Tibial artery (tissue), 4 donors: Measurements from ENCODE around the gene IGF1R.

Experiments used
- DNase-seq, 2 donors: peaks; one replicate each; pipeline ENCODE4 v3.0.0-alpha.2; 2019
- H3K27ac ChIP-seq, 2 donors: fragments of 200-600 bp; sonication (generic) in 1 of 2; 1 replicate in 1 of 2; 2 replicates in 1 of 2; pipeline ENCODE4 v1.5.1; 2018 to 2019; ENCODE audit warnings: mild to moderate bottlenecking in 1 of 2
- H3K27me3 ChIP-seq, 2 donors: fragments of 200-600 bp; sonication (generic) in 1 of 2; one replicate each; pipeline versions ENCODE4 v1.5.1 to v1.6.0; 2016 to 2019
- H3K36me3 ChIP-seq, 3 donors: fragments of 200-600 bp; sonication (generic) in 2 of 3; one replicate each; pipeline ENCODE4 v1.5.1; 2016 to 2019; ENCODE audit warnings: mild to moderate bottlenecking in 2 of 3
- H3K4me1 ChIP-seq, 4 donors: fragments of 200-600 bp; sonication (generic) in 2 of 4; 1 replicate in 3 of 4; 2 replicates in 1 of 4; pipeline ENCODE4 v1.5.1; 2016 to 2019
- H3K4me3 ChIP-seq, 2 donors: fragments of 200-600 bp; sonication (generic) in 1 of 2; 1 replicate in 1 of 2; 2 replicates in 1 of 2; pipeline ENCODE4 v1.5.1; 2018 to 2019; ENCODE audit warnings: mild to moderate bottlenecking in 2 of 2
- H3K9me3 ChIP-seq, 3 donors: fragments of 200-600 bp; sonication (generic) in 1 of 3; one replicate each; pipeline ENCODE4 v1.5.1; 2016 to 2019
- CTCF ChIP-seq, 2 experiments: fragments of 200-600 bp in 1 of 2; fragments of 450-650 bp in 1 of 2; IDR thresholded peaks; one replicate each; pipeline ENCODE4 v1.5.1; 2017 to 2019; ENCODE audit warnings: antibody characterized with exemption in 2 of 2, mild to moderate bottlenecking in 1 of 2, moderate library complexity in 1 of 2
- intact Hi-C: fragments of 100-400 bp; cut with DNase I; formaldehyde crosslinking; loops from one replicate; pipeline ENCODE4 v1.15.0; 2023; ENCODE audit warnings: low total_unique reads

The IGF1R gene

DNA sequence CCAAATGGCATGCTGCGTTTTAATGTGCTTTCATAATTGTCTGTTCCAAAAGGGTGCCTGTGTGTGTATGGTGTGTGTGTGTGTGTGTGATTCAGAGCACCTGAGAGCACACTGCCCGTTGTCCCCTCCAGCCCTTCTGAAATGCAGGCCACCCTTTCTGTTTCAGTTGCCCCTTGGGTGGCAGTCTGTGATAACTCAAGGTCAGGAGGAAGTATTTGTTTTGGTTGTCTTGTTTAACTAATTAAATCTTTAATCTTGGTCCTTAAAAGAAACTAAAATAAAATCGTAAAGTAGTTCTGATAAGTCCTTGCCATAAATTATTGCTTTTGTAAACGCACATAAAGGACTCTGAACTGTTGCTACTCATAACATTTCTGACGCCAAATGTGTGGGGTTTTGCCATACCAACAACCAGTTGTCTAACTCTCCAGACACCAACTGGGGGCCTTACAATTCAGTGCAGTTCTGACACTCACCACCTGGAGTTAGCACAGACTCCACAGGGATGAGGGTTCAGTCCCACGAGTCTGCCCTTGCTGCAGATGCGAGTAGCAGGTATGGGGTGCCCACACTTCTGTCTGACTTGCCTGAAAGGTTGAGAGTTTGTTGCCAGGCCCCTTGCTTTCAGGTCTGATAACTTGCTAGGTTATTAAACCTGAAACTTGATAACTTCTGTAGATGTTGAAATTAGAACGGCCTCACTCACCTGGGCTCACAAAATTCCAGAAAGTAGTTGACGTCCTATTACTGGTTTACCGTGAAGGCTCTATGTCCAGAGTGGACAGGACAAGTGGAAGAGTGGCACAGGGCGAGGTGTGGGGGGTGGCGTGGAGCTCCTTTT, 157.3 kb downstream of the IGF1R start:
- Histone ChIP-seq H3K27me3 (no peaks in the 10 kb centered on the region), H3K4me1 (peaks cover 4 to 93% (median 66%) of the 10 kb centered on the region in 4 donors), H3K4me3 (no peak overlapping the region), H3K27ac (no peak overlapping the region), H3K36me3 (no peaks in the 10 kb centered on the region), H3K9me3 (no peaks in the 10 kb centered on the region)
- TF ChIP-seq CTCF (IDR thresholded peaks at IDR 0.05): no peak
- intact Hi-C loops: no loop called here
- DNase-seq: no peak

DNA sequence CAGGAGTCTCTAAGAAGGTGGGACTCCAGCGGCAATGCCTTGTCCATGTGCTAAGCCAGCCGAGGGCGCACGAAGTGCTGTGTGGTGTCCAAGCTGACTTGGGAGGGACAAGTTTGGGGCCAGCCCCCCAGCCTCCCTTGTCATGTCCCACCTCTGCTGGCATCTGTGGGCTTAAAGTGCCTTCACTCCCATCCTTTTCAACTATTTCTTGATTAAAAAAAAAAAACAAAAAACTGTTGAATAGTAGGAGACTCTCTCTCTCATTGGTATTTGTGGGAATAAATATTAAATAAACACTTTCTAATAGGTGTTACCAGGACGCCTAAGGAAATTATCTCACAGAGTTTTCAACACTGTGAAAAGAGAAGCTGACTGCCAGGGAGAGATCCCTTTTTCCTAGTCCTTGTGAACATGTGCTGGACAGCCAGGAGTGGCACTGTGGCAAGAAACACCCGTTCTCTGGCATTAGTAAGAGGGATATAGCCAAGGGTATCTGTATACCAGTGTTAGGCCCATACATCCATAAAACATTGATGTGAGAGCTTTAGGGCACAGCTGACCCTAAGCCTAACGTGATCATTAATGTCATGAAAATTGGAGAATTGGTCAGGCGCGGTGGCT, 158.0 kb downstream of the IGF1R start:
- H3K9me3 ChIP-seq: no peaks in the 10 kb centered on the region
- no peaks in the 10 kb centered on the region for H3K27me3 ChIP-seq
- no peak overlapping the region for H3K27ac ChIP-seq
- intact Hi-C loops: no loop called here
- H3K4me3 ChIP-seq: no peak overlapping the region
- no peak for DNase-seq
- H3K4me1 ChIP-seq: peaks cover 0 to 89% (median 59%) of the 10 kb centered on the region in 4 donors
- no peaks in the 10 kb centered on the region for H3K36me3 ChIP-seq
- no peak for TF ChIP-seq CTCF (IDR thresholded peaks at IDR 0.05)

DNA sequence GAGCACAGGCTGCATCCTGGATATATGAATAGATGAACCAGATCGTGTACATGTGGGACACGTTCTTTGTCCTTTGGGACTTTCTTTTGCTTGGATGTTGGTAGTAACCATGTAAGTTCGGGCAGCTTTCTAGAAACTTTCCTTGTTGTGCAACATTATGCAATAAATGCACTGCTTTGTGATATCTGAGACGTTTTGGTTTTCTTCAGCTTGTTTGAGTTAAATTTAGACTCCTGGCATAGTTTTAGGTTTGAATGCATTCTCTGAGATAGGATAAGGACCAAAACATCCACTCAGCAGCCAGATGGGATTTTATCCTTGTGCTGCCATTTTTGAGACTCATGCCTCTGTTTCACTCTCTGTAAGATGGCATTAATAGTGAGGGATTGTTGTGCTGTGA, 158.9 kb downstream of the IGF1R start:
- H3K4me3 ChIP-seq: no peak overlapping the region
- H3K36me3 ChIP-seq: no peaks in the 10 kb centered on the region
- DNase-seq: no peak
- no peaks in the 10 kb centered on the region for H3K9me3 ChIP-seq
- H3K27ac ChIP-seq: no peak overlapping the region
- H3K27me3 ChIP-seq: no peaks in the 10 kb centered on the region
- intact Hi-C loops: no loop called here
- no peak for TF ChIP-seq CTCF (IDR thresholded peaks at IDR 0.05)
- H3K4me1 ChIP-seq: peaks cover 0 to 81% (median 51%) of the 10 kb centered on the region in 4 donors

DNA sequence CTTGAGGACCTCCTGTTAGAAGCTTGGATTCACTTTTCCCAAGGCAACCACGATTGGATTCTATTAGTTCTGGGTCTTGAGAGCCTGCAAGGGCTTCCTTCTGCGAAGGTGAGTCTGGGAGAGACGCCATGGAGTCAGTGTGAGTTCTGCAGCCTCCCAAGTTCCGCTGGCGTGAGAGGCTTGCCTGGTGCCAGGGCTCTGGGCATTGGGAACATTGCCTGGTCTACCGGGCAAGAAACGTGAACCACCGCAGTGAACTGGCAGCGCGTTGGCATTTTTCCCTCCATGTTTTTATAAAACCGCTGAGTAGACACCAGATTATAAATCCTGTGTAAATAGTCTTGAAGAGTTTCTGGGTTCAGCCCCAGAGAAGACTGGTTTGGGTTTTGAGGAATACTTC, 160.9 kb downstream of the IGF1R start:
- no peaks in the 10 kb centered on the region for H3K27me3 ChIP-seq

More for the DNA sequence above, 160.9 kb downstream of the IGF1R start:
- H3K4me3 ChIP-seq: no peak overlapping the region
- intact Hi-C loops: no loop called here
- peak in 1 of 2 donors; percentile 79 for DNase-seq
- H3K27ac ChIP-seq: peak overlapping the region in 1 of 2 donors; percentile 35
- H3K9me3 ChIP-seq: no peaks in the 10 kb centered on the region
- H3K36me3 ChIP-seq: no peaks in the 10 kb centered on the region
- no peak for TF ChIP-seq CTCF (IDR thresholded peaks at IDR 0.05)
- H3K4me1 ChIP-seq: peaks cover 0 to 64% (median 40%) of the 10 kb centered on the region in 4 donors
